HCT116 (cell line): ENCODE data around the gene TPST1. TPM values are rescaled to one million over a fixed set of nuclear protein-coding genes. Genes with fewer than 3 reads are reported as not detected.

ENCODE experiments used
- ATAC-seq: fragments of 200-7000 bp; cut with Tn5 transposase; 2 replicates; pipeline ENCODE4 v1.9.1; 2020; ENCODE audit warnings: mild to moderate bottlenecking, moderate library complexity
- BruUV-seq: library from RNA; stranded (reverse); fragments of 400-500 nt; replicated peaks from 2 replicates; lab custom pipeline; 2021; lab: Mats Ljungman, UMichigan
- CTCF ChIA-PET: fragments of 300-600 bp; sonication (Branson Sonifier 250); formaldehyde crosslinking; loops from one replicate; lab custom pipeline; 2021; ENCODE audit warnings: antibody characterized with exemption; lab: Charles Lee
- POLR2A ChIA-PET: fragments of 300-600, 350-600 bp; sonication (Branson Sonifier 250); formaldehyde crosslinking; loops from one replicate; lab custom pipeline; 2021; ENCODE audit warnings: antibody characterized with exemption; lab: Charles Lee
- RAD21 ChIA-PET, 2 experiments: fragments of 300-600 bp; sonication (Branson Sonifier 250); formaldehyde crosslinking; loops; one replicate each; lab custom pipeline; 2023; ENCODE audit warnings: low total read pairs in 2 of 2; ENCODE audit not compliant: uncharacterized antibody in 2 of 2, unreplicated experiment in 2 of 2, low non-redundant PET in 1 of 2; lab: Charles Lee
- DNase-seq: peaks from one replicate; pipeline ENCODE4 v3.0.0-alpha.2; 2010; ENCODE audit warnings: low read depth, low spot score
- H2AFZ ChIP-seq: fragments of 200-600 bp; shearing (Covaris generic), sonication (generic); 2 replicates; pipeline ENCODE4 v1.6.1; 2017; ENCODE audit warnings: low read depth, mixed run types, mixed read lengths, antibody characterized with exemption, low read length; ENCODE audit not compliant: poor library complexity, severe bottlenecking
- H3K27ac ChIP-seq: 2 replicates; pipeline ENCODE4 v1.5.1; 2012; ENCODE audit warnings: low read depth, low read length
- H3K27me3 ChIP-seq: fragments of 200-600 bp; sonication (generic); 2 replicates; pipeline ENCODE4 v1.6.1; 2016; ENCODE audit warnings: mixed run types, low read length, mixed read lengths; ENCODE audit not compliant: insufficient read depth
- H3K36me3 ChIP-seq, 2 experiments: fragments of 200-500 bp in 1 of 2; fragments of 200-600 bp in 1 of 2; sonication (Bioruptor generic) in 1 of 2; sonication (generic) in 1 of 2; 2 replicates each; pipeline versions ENCODE4 v1.5.1 to v1.6.1; 2014 to 2016; ENCODE audit warnings: low read length in 2 of 2, inconsistent platforms in 1 of 2, mixed read lengths in 1 of 2, mixed run types in 1 of 2; ENCODE audit not compliant: insufficient read depth in 2 of 2, control insufficient read depth in 1 of 2
- H3K4me1 ChIP-seq, 2 experiments: fragments of 200-600 bp in 1 of 2; sonication (generic) in 1 of 2; 2 replicates each; pipeline versions ENCODE4 v1.5.1 to v1.6.1; 2012 to 2017; ENCODE audit warnings: low read length in 2 of 2, inconsistent platforms in 1 of 2, mild to moderate bottlenecking in 1 of 2, mixed read lengths in 1 of 2, mixed run types in 1 of 2, moderate library complexity in 1 of 2; ENCODE audit not compliant: insufficient read depth in 2 of 2, control insufficient read depth in 1 of 2
- H3K4me2 ChIP-seq: fragments of 200-600 bp; sonication (generic); 2 replicates; pipeline ENCODE4 v1.6.1; 2017; ENCODE audit warnings: mixed run types, low read length, mixed read lengths
- H3K4me3 ChIP-seq, 2 experiments: fragments of 200-600 bp in 1 of 2; sonication (generic) in 1 of 2; replicated peaks in 1 of 2; 2 replicates each; pipeline ENCODE4 v1.5.1; 2011 to 2016; ENCODE audit warnings: low read length in 2 of 2, control low read depth in 1 of 2, low read depth in 1 of 2, mild to moderate bottlenecking in 1 of 2, mixed read lengths in 1 of 2, mixed run types in 1 of 2
- H3K79me2 ChIP-seq: fragments of 200-600 bp; sonication (generic); 2 replicates; pipeline ENCODE4 v1.6.1; 2017; ENCODE audit warnings: mild to moderate bottlenecking, mixed run types, low read length, moderate library complexity, mixed read lengths; ENCODE audit not compliant: insufficient read depth
- H3K9ac ChIP-seq: fragments of 200-600 bp; sonication (generic); 2 replicates; pipeline ENCODE4 v1.6.1; 2016; ENCODE audit warnings: low read length, mixed read lengths
- H3K9me2 ChIP-seq: fragments of 200-600 bp; sonication (generic), shearing (Covaris generic); 2 replicates; pipeline ENCODE4 v1.6.1; 2017; ENCODE audit warnings: mixed run types, mild to moderate bottlenecking, moderate library complexity; ENCODE audit not compliant: insufficient read depth
- H3K9me3 ChIP-seq, 2 experiments: fragments of 200-500 bp in 1 of 2; fragments of 200-600 bp in 1 of 2; sonication (Bioruptor generic) in 1 of 2; sonication (generic) in 1 of 2; 2 replicates each; pipeline ENCODE4 v1.6.1; 2014 to 2017; ENCODE audit warnings: low read length in 2 of 2, mixed read lengths in 2 of 2, inconsistent platforms in 1 of 2, low read depth in 1 of 2, mild to moderate bottlenecking in 1 of 2, mixed run types in 1 of 2, moderate library complexity in 1 of 2; ENCODE audit not compliant: control insufficient read depth in 1 of 2, insufficient read depth in 1 of 2
- H4K20me1 ChIP-seq: fragments of 200-600 bp; sonication (generic), shearing (Covaris generic); 2 replicates; pipeline ENCODE4 v1.6.1; 2017; ENCODE audit warnings: mixed run types, mild to moderate bottlenecking, moderate library complexity; ENCODE audit not compliant: insufficient read depth
- CBX3 ChIP-seq: IDR thresholded peaks from 2 replicates; pipeline ENCODE4 v1.6.1; 2012; ENCODE audit warnings: low read depth
- CEBPB ChIP-seq: IDR thresholded peaks from 2 replicates; pipeline ENCODE4 v1.6.1; 2012; ENCODE audit warnings: low read depth
- EZH2 ChIP-seq: fragments of 200-600 bp; sonication (generic); IDR thresholded peaks from 2 replicates; pipeline ENCODE4 v1.6.1; 2017; ENCODE audit warnings: antibody characterized with exemption, mixed run types
- EZH2phosphoT487 ChIP-seq: fragments of 200-600 bp; IDR thresholded peaks from 2 replicates; pipeline ENCODE4 v1.6.1; 2018; ENCODE audit warnings: antibody characterized with exemption, borderline replicate concordance
- FOSL1 ChIP-seq: IDR thresholded peaks from 2 replicates; pipeline ENCODE4 v1.6.1; 2012; ENCODE audit warnings: low read depth
- MAX ChIP-seq: IDR thresholded peaks from 2 replicates; pipeline ENCODE4 v1.6.1; 2012
- POLR2A ChIP-seq: IDR thresholded peaks from 2 replicates; pipeline ENCODE4 v1.7.0; 2011; ENCODE audit warnings: borderline replicate concordance; ENCODE audit not compliant: insufficient read depth, insufficient read length; ENCODE audit errors: extremely low read depth
- REST ChIP-seq: IDR thresholded peaks from 2 replicates; pipeline ENCODE4 v1.6.1; 2012; ENCODE audit warnings: low read depth
- SRF ChIP-seq: IDR thresholded peaks from 2 replicates; pipeline ENCODE4 v1.6.1; 2012; ENCODE audit warnings: low read depth
- ZBTB33 ChIP-seq: IDR thresholded peaks from 2 replicates; pipeline ENCODE4 v1.6.1; 2011; ENCODE audit warnings: mild to moderate bottlenecking, low read length, moderate library complexity; ENCODE audit not compliant: insufficient replicate concordance; ENCODE audit errors: extremely low read depth
- ZNF274 ChIP-seq: fragments of 200-500 bp; sonication (Bioruptor generic); IDR thresholded peaks from 2 replicates; pipeline ENCODE4 v1.6.1; 2014; ENCODE audit warnings: mild to moderate bottlenecking, low read depth, low read length, inconsistent platforms
- intact Hi-C: fragments of 100-400 bp; cut with micrococcal nuclease; formaldehyde crosslinking; loops from 2 replicates; pipeline ENCODE4 v1.10.0; 2022
- total RNA-seq: library from RNA; stranded (reverse); gene quantifications from one replicate; pipeline ENCODE4 v1.2.1, GENCODE V29; 2021; ENCODE audit not compliant: unreplicated experiment
- TF ChIP-seq, protein P1 (sequence below): IDR thresholded peaks from 2 replicates; pipeline ENCODE4 v1.6.1; 2012

TPST1 gene
- total RNA-seq, 1 experiment from 2014 or later, result 11.4 TPM

DNA sequence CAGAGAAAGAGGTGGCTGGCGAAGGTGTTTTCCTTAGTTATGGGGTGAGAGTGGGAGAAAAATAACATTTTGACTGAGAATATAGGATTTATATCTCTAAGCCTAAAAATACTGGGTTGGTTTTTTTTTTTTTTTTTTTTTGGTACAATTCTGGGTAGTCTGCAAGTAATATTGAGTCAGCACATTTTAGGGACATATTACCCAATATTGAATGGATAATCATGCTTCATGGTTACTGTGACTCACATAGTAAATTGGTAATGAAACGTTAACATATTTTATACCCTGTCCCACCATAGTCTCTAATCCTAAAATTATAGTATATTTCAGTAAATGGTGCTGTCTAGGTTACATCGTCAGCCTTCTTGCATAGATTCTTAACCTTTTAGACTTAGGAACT is 91.4 kb downstream of the TPST1 start:
- H3K4me3 ChIP-seq, result no peak overlapping the region
- TF ChIP-seq POLR2A (no peak), CBX3 (no peak), EZH2 (no peak), REST (no peak), EZH2phosphoT487 (no peak), ZBTB33 (no peak), FOSL1 (no peak), SRF (no peak), MAX (no peak), ZNF274 (no peak), CEBPB (no peak)
- TF ChIP-seq, protein P1, sequence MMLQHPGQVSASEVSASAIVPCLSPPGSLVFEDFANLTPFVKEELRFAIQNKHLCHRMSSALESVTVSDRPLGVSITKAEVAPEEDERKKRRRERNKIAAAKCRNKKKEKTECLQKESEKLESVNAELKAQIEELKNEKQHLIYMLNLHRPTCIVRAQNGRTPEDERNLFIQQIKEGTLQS, result no peak
- TF ChIP-seq, all 23 proteins: peak for 0
- Histone ChIP-seq H3K79me2 (no peaks in the 10 kb centered on the region), H4K20me1 (no peaks in the 10 kb centered on the region), H2AFZ (no peak overlapping the region), H3K4me1 (peaks cover 0 to 5% of the 10 kb centered on the region in 2 experiments; a peak in 2 of 4 replicates), H3K9me3 (peaks cover 0 to 17% of the 10 kb centered on the region in 2 experiments; a peak in 1 of 4 replicates), H3K27me3 (no peaks in the 10 kb centered on the region), H3K36me3 (no peaks in the 10 kb centered on the region), H3K9ac (no peak overlapping the region), H3K27ac (no peak overlapping the region), H3K9me2 (no peaks in the 10 kb centered on the region), H3K4me2 (no peak overlapping the region)
- no peak for DNase-seq
- ChIA-PET CTCF (no interaction called here), POLR2A (no interaction called here), RAD21 (no interaction called here)
- BruUV-seq, result no TSS peak
- ATAC-seq, result no peak
- intact Hi-C loops, result no loop called here
